NCI-H446 (cell line): ENCODE measurements around the gene DES.
A peak's percentile ranks its signal among the peaks of the same experiment; 100 is the strongest.

ENCODE experiments used
- DNase-seq, 2 experiments: peaks; one replicate each; lab custom pipeline; 2025; lab: John Stamatoyannopoulos, UW

The DES gene

GRCh38 chr2:219438453-219438852, 20.3 kb downstream of the DES start:
- DNase-seq = no peak

GRCh38 chr2:219439506-219439905, 21.3 kb downstream of the DES start:
- no peak for DNase-seq

DNA sequence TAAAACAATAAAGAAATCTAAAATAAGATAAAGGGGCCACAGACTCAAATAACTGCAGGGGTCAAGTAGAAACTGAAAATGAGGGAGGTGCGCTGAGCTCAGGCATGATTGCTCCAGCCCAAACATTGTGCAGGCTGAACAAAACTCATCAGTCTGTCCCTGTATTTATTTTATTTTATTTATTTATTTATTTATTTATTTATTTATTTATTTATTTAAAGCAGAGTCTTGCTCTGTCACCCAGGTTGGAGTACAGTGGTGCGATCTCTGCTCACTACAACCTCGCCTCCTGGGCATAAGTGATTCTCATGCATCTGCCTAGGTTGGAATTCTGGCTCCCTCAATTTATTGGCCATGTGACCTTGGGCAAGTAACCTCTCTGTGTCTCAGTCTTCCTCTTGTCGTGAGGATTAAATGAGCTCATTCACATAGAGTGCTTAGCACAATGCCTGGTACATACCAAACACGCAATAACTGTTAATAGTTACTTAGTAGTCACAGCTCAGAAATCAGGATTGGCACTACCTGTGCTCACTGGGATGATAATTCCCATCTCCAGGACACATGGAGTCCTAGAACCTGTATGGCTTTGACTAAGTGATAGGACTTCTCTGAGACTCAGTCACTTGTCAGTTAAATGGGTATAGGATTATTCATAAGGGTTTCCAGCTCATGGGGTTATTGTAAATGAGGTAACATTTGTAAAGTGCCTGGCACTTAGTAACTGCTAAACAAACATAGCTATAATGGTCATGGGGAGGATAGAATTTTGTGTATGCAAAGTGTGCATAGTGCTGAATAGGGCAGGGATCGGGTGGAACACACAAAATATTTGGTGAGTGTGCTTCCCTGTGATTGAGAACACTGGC, 22.4 kb downstream of the DES start:
- DNase-seq = no peak

- DNase-seq = peak in 1 of 2 experiments; percentile 60
Observed at GRCh38 chr2:219441451-219442255, 23.5 kb downstream of the DES start.

DNA sequence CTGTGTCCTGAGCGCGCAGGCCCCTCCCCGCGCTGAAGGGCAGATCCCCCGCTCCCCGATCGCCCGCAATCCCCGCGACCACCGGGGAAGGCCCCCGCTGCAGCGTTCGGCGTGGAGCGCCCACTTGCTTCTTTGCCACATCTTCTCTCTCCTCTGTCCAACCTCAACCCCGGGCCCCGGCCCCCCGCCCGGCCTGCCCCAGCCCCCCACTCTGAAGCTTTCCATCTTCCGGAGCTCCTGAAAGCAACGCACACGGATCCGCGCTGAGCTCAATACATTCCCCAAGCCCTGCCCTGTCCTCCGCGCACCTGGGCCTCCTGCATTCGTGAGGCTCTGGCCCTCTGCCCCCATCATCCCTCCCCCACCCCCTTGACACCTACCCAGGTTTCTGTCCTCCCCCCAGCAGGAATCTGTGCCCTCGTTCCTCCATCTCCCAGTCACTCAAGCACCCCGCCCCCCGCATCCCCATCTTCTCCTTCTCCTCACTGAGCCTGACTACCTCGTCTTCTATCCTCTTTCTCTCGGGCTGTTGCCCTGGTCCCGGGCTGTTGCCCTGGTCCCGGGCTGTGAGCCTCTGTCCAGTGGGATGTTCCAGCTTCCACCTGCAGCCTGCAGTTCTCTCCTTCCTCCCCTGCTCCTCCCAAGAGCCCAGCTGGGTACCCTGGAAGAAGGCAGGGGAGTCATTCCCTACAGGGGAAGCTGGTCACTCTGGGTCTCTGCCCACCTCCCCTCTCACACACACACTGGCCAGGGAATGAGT, 24.3 kb downstream of the DES start:
- no peak for DNase-seq

DNA sequence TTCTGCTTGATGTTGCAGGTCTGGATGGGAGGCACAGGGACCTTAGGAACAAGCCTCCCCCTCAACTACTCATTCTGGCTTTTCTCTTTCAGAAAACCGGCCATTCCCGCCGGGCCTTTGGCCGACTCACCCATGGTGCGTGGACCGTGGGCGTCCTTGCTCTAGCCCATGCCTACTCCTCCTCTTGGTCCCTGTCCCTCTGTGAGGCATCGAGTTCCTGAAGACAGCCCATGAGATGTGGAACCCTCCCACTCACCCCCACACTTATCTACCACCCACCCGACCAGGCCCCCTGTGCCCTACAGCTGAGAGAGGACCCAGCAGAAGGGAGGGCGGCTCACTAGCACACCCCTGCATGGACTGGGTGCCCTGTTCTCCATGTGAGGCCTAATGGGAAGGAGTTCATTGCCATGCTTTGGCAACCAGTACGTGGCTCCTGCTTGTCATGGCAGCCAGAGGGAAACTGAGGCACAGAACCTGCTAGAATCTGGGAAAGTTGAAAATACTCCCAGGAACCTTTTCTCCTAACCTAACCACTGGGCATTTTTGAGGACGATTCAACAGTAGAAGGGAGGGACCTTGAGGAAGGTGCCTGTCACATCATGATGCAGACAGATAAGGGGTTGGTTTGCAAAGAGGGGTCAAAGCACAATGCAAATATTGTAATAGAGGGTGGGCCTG, 25.0 kb downstream of the DES start:
- no peak for DNase-seq

DNA sequence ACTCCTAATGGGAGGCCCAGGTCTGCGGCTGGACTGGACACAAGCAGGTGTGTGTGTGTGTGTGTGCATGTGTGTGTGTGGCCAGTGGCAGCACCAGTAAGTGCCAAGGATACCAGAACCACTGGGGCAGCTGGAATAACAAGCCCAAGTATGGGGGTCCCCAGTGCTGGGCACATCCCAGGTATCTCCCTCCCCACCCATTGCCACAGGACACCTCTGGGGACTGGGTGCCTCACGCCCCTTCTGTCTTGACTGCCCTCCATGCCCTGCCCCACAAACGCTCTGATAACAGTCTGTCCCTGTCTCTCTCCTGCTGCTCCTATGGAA, 25.5 kb downstream of the DES start:
- DNase-seq = no peak

- no peak for DNase-seq
Observed at GRCh38 chr2:219444566-219445091, 26.5 kb downstream of the DES start.

DNA sequence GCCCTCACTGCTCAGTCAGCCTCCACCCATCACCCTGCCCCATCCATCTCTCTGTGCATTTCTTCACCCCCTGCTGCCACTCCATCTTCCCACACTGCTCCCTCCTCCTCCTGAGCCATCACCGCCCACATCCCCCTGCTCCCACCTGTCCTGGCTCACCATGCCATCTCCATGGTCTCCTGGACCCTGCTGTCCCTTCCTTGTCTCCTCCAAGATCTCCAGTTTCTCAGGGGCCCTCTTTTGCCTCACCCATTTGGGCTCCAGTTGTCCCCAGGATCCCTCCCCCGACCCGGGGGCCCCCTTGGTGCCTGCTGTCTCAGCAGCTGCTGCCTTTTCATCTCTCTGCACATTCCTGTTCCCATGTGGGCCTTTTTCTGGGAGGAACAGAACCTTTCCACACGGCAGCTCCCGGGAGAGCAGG, 27.1 kb downstream of the DES start:
- peak in 1 of 2 experiments; percentile 39 for DNase-seq

GRCh38 chr2:219446101-219446504, 27.9 kb downstream of the DES start:
- DNase-seq = peak; percentile 39 to 66

DNA sequence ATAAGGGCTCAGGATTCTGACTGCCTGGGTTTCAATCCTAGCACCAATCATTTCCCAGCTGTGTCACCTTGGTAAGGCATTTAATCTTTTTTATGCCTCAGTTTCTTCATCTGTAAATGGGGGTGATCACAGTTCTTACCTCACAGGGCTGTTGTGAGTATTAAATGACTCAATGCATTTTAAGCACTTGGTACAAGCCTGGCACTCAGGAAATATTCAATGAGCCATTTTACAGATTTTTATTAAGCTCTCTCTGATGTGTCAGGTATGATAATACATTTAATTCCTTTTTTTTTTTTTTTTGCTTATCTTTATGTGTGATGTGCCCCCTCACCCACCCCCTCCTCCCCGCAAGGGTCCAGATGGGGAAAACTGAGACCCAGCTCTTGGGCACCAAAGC, 28.5 kb downstream of the DES start:
- DNase-seq = no peak

- DNase-seq = no peak
Observed at GRCh38 chr2:219447242-219448098, 29.3 kb downstream of the DES start.

DNA sequence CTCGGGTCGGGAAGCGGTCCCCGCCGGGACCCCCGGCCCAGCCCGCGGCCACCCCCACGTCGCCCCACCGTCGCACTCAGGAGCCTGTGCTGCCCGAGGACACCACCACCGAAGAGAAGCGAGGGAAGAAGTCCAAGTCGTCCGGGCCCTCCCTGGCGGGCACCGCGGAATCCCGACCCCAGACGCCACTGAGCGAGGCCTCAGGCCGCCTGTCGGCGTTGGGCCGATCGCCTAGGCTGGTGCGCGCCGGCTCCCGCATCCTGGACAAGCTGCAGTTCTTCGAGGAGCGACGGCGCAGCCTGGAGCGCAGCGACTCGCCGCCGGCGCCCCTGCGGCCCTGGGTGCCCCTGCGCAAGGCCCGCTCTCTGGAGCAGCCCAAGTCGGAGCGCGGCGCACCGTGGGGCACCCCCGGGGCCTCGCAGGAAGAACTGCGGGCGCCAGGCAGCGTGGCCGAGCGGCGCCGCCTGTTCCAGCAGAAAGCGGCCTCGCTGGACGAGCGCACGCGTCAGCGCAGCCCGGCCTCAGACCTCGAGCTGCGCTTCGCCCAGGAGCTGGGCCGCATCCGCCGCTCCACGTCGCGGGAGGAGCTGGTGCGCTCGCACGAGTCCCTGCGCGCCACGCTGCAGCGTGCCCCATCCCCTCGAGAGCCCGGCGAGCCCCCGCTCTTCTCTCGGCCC, 30.1 kb downstream of the DES start:
- DNase-seq = no peak

GRCh38 chr2:219448776-219449341, 30.7 kb downstream of the DES start:
- no peak for DNase-seq

- no peak for DNase-seq
Observed at GRCh38 chr2:219449609-219450008, 31.4 kb downstream of the DES start.

GRCh38 chr2:219451661-219452360, 33.6 kb downstream of the DES start:
- peak in 1 of 2 experiments; percentile 80 for DNase-seq

GRCh38 chr2:219452361-219453317, 34.5 kb downstream of the DES start:
- peak; percentile 93 to 98 for DNase-seq
